ENCODE data around the gene TNFAIP3.

GRCh38 chr6:137896647-137897046 is 29.6 kb downstream of the TNFAIP3 start:
- no peak for TF ChIP-seq POLR2A (IDR thresholded peaks at IDR 0.05; ENCODE audit: low read length)
- no peak for TF ChIP-seq GATA1 (IDR thresholded peaks at IDR 0.05; ENCODE audit: low read depth, low read length)

All from erythroblast (primary cell).